Measurements from ENCODE around the gene CDC16.

Gene CDC16

GRCh38 chr13:114304346-114305034 is 69.8 kb downstream of the CDC16 start:
- no peak for DNase-seq

GRCh38 chr13:114309086-114309485 is 74.4 kb downstream of the CDC16 start:
- DNase-seq = no peak

DNA sequence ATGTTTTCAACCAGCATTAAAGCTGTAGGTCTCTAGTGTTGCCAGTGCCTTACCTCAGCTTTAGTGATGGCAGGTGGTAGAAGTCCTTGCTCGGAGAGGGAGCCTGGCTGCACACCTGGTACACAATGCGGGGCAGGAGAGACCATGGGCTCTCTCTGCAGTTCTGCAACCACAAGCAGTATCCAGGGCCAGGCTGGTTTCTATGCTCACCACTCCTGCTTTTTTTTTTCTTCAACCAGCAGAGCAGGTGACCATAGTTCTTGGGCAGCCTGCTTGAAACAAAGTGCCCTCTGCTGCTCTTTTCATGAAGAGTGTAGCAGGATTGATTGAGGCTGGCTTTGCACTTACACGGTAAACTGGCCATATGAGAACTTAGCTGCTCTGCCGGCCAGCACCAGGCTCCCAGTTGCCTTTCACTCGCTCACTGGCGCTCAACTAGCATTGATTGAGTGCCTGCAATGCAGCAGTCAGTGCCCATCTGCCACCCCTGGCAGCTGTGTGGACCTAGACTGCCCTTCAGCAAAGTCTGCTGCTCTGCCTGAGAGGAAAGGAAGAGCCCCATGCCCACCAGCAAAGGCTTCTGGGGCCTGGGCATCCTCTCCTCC is 75.2 kb downstream of the CDC16 start:
- no peak for DNase-seq

DNA sequence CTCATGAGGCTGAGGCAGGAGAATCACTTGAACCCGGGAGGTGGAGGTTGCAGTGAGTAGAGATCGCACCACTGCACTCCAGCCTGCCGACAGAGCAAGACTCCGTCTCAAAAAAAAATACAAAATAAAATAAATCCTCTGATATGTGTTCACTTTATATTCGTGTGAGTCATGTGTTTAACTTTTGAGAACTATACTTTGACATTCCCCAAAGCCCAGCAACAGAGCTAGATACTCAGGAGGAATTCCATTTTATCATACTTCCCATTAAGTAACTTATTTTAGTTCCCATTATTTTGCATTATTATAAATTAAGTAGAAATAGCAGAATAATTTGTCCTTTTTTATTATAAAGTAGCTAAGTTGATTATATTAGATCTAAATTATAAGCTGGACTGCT is 76.3 kb downstream of the CDC16 start:
- DNase-seq = no peak

GRCh38 chr13:114311387-114311786 is 76.7 kb downstream of the CDC16 start:
- DNase-seq = no peak

- no peak for DNase-seq
Observed at GRCh38 chr13:114311908-114312307, 77.2 kb downstream of the CDC16 start.

DNA sequence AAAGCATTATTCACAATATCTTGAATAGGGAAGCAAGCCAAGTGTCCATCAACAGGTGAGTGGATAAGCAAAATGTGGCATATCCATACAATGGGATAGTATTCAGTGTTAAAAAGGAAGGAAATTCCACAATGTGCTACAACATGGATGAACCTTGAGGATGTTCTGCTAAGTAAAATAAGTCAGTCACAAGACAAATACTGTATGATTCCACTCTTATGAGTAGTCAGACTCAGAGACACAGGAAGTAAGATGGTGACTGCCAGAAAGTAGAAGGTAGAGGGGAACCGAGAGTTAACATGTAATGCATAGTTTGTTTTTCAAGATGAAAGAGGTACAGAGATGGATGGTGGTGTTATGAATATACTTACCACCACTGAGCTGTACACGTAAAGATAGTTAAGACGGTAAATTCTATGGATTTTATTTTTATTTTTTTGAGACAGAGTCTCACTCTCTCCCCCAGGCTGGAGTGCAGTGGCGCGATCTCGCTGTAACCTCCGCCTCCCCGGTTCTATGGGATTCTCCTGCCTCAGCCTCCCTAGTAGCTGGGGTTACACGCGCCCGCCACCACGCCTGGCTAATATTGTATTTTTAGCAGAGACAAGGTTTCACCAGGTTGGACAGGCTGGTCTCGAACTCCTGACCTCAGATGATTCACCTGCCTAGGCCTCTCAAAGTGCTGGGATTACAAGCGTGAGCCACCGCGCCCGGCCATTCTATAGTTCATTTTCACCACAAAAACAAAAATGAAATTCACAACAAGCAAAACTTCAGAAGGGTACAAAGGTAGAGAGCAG is 78.6 kb downstream of the CDC16 start:
- no peak for DNase-seq

DNA sequence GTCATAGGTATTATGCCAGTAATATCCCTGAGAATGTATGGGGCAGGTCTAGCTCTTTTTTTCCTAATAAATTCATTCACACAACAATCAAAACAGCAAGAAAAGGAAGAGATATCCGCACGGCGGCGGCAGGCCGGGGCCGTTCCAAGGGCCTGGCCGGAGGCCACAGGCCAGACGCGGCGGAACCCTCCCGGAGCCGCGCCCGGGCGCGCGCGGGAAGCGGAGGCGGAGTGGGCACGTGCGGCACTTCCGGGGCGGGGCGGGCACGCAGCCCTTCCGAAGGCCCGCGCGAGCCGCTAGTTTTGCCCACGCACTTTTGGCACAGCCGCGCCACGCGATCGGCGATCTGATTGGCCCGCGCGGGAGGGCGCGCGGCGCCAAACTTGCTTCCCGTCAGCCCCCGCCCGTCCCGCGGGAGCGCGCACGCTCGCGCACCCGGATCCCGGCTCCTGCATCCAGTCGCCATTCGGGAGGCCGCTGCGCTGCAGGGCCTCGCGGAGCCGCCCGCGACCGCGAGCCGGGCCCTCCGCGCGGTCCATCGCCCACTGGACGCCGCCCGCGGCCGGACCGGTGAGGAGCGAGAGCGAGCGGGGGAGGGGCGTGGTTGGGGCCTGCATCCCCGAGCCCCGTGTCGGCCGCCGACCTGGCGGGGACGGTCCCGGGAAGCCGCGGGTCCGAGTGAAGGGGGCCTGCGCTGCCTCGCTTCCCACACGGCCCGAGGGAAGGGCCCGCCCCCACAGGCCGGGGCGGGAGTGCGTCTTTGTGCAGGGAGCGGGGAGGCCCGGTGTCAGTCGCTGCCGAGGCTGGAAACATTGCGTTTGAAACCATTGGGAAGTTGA is 79.6 kb downstream of the CDC16 start, which contains the start of gene CHAMP1:
TSS of gene CHAMP1 (plus strand) at position 430 of the 839 bp plus-strand sequence. CDS start 9,340 bp downstream, outside the sequence.
- DNase-seq = peak; percentile 98

- DNase-seq = no peak
Observed at GRCh38 chr13:114315074-114315785, 80.5 kb downstream of the CDC16 start.

DNA sequence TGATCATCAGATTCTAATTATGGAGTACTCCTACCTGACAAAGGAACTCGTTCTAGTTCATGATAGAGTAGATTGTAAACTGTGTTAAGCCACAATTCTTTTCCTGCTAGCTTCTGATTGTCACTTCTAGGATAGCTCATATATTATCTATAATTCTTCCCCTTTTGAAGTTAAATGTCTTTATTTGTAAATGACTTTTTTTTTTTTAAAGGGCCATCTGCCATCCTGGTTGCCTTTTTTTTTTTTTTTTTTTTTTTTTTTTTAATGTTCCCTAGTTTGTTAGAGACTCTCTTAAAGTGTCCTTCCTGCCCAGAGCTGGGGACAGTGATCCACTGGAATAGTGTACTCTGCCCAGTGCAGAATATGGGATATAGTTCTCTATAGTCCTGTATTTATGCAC is 83.9 kb downstream of the CDC16 start:
- no peak for DNase-seq

GRCh38 chr13:114319441-114319913 is 84.8 kb downstream of the CDC16 start:
- DNase-seq = no peak

DNA sequence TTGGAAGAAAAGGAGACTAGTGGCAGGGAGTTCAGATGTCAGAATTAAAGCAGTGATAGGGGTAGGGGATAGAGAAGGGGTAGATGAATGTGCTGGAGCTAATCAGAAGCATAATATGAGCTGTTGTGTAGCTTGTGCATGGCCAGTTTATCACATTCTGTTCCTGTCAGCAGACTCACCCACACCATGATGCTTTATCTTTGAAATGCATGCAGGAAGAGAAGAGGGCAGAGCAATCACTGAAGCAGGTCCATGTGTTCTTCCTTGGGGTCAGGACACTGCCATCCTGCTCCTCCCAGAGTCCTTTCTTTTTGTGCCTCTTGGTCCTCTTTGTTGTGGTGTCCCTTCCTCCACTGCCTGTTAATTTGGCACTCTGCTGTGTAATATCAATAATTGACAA is 85.4 kb downstream of the CDC16 start:
- DNase-seq = no peak

DNA sequence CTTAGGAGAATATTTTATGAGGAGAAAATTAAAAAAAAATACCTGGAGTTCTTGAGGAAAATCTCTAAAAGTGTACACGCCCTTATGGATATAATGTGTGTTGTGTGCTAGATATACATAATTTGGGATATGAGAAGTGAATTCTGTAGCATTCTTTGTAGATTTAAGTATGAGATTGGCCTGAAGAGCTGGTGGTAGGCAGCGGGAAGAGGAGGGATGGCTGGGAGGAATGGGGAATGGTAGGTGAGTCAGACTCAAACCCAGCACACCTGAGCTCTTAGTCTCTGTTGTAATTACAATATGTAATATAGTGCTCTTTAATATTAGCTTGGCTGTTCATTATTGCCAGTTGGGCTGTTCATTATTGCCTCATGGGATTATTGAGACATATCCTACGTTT is 86.6 kb downstream of the CDC16 start:
- DNase-seq = no peak

All from right forelimb (tissue), 1 donor.